Measurements from ENCODE around the gene ERF.

Gene ERF

GRCh38 chr19:42234364-42234763 is 20.6 kb downstream of the ERF start:
- DNase-seq: no peak

- DNase-seq: no peak
Observed at GRCh38 chr19:42233678-42234292, 21.1 kb downstream of the ERF start.

- no peak for DNase-seq
Observed at GRCh38 chr19:42233106-42233505, 21.8 kb downstream of the ERF start.

- no peak for DNase-seq
Observed at GRCh38 chr19:42232435-42232834, 22.5 kb downstream of the ERF start.

- no peak for DNase-seq
Observed at GRCh38 chr19:42230571-42230970, 24.4 kb downstream of the ERF start.

GRCh38 chr19:42229855-42230351 is 25.0 kb downstream of the ERF start:
- DNase-seq: peak; percentile 86

- peak; percentile 91 for DNase-seq
Observed at GRCh38 chr19:42229301-42229854, 25.6 kb downstream of the ERF start.

GRCh38 chr19:42228641-42229040 is 26.3 kb downstream of the ERF start:
- peak; percentile 68 for DNase-seq

- no peak for DNase-seq
Observed at GRCh38 chr19:42226886-42227285, 28.0 kb downstream of the ERF start.

- no peak for DNase-seq
Observed at GRCh38 chr19:42225718-42226292, 29.1 kb downstream of the ERF start.

- no peak for DNase-seq
Observed at GRCh38 chr19:42224940-42225717, 29.8 kb downstream of the ERF start.

- DNase-seq: no peak
Observed at GRCh38 chr19:42220751-42221097, 34.2 kb downstream of the ERF start.

GRCh38 chr19:42219812-42220750 is 34.8 kb downstream of the ERF start, which contains the start of gene ZNF526:
Gene ZNF526, plus strand, starts transcription at chr19:42220312. Its CDS starts 4,092 bp downstream, at chr19:42224404.
- peak; percentile 99 for DNase-seq

GRCh38 chr19:42217520-42218437 is 37.1 kb downstream of the ERF start, which contains the start of gene DEDD2:
Gene DEDD2, minus strand, starts transcription at chr19:42217677. Its CDS starts 670 bp downstream, at chr19:42217007.
- DNase-seq: peak; percentile 97

- DNase-seq: peak; percentile 52
Observed at GRCh38 chr19:42216653-42217519, 38.0 kb downstream of the ERF start.

- DNase-seq: no peak
Observed at GRCh38 chr19:42214810-42215485, 40.0 kb downstream of the ERF start.

- DNase-seq: no peak
Observed at GRCh38 chr19:42212886-42213285, 42.0 kb downstream of the ERF start.

- no peak for DNase-seq
Observed at GRCh38 chr19:42208612-42209011, 46.3 kb downstream of the ERF start.

GRCh38 chr19:42207767-42208271 is 47.1 kb downstream of the ERF start:
- no peak for DNase-seq

Data from hematopoietic multipotent progenitor cell treated with erythropoietin and hydrocortisone succinate and interleukin-3 and kit ligand, for 6 days (in vitro differentiated cells).